Natural killer cell (primary cell): ENCODE measurements around the gene MKKS. TPM values are rescaled to one million over a fixed set of nuclear protein-coding genes. Genes with fewer than 3 reads are reported as not detected.

Experiments
- ATAC-seq, 3 donors: fragments of 150-1000 bp in 2 of 3; fragments of 200-7000 bp in 1 of 3; cut with Tn5 transposase; 1 replicate in 1 of 3; 2 replicates in 2 of 3; pipeline ENCODE4 v1.10.0; 2021; ENCODE audit warnings: mild to moderate bottlenecking in 2 of 3, moderate library complexity in 2 of 3
- DNase-seq, 2 donors: peaks; one replicate each; pipeline versions ENCODE4 v3.0.0 to v3.0.0-alpha.2; 2013 to 2021; ENCODE audit warnings: mixed read lengths in 1 of 2
- H3K27ac ChIP-seq: one replicate; pipeline ENCODE4 v1.5.1; 2013; ENCODE audit warnings: mild to moderate bottlenecking, low read length
- H3K27me3 ChIP-seq: one replicate; pipeline ENCODE4 v1.6.1; 2013; ENCODE audit warnings: low read length; ENCODE audit not compliant: control insufficient read depth, insufficient read depth
- H3K36me3 ChIP-seq: one replicate; pipeline ENCODE4 v1.6.1; 2013; ENCODE audit warnings: low read length; ENCODE audit not compliant: control insufficient read depth, insufficient read depth
- H3K4me1 ChIP-seq: one replicate; pipeline ENCODE4 v1.6.1; 2013; ENCODE audit warnings: low read length; ENCODE audit not compliant: control insufficient read depth, insufficient read depth
- H3K4me3 ChIP-seq: one replicate; pipeline ENCODE4 v1.5.1; 2013; ENCODE audit warnings: low read length
- H3K9me3 ChIP-seq: one replicate; pipeline ENCODE4 v1.6.1; 2013; ENCODE audit warnings: low read length; ENCODE audit not compliant: control insufficient read depth, insufficient read depth
- H3K27ac Mint-ChIP-seq, 2 donors: one replicate each; pipeline ENCODE4 v1.8.0; 2022; ENCODE audit warnings: mild to moderate bottlenecking in 2 of 2, mixed read lengths in 2 of 2, moderate library complexity in 1 of 2
- H3K27me3 Mint-ChIP-seq, 2 donors: one replicate each; pipeline ENCODE4 v1.8.0; 2022; ENCODE audit warnings: low read depth in 2 of 2, mixed read lengths in 2 of 2
- H3K36me3 Mint-ChIP-seq: one replicate; pipeline ENCODE4 v1.8.0; 2022; ENCODE audit warnings: mixed read lengths
- H3K4me1 Mint-ChIP-seq, 2 donors: one replicate each; pipeline ENCODE4 v1.8.0; 2022; ENCODE audit warnings: mixed read lengths in 2 of 2
- H3K4me3 Mint-ChIP-seq: one replicate; pipeline ENCODE4 v1.8.0; 2022; ENCODE audit warnings: mild to moderate bottlenecking, moderate library complexity, mixed read lengths
- H3K9me3 Mint-ChIP-seq, 2 donors: one replicate each; pipeline ENCODE4 v1.8.0; 2022; ENCODE audit warnings: mixed read lengths in 2 of 2
- whole genome bisulfite sequencing: methylation state at CpG from one replicate; pipeline ENCODE4 v1.1.7; 2013; ENCODE audit warnings: missing lambda C conversion rate; ENCODE audit not compliant: insufficient coverage; 5-methylcytosine and 5-hydroxymethylcytosine counted together
- intact Hi-C: fragments of 100-400 bp; cut with micrococcal nuclease; formaldehyde crosslinking; loops from one replicate; pipeline ENCODE4 v1.14.2; 2022
- total RNA-seq, 4 donors: library from RNA; stranded (reverse); fragments of 120-200 nt in 1 of 4; gene quantifications; one replicate each; pipeline versions ENCODE4 v1.2.3 to v1.2.4, GENCODE V29; 2013 to 2022
- TF ChIP-seq, protein P1 (sequence below): fragments of 200-600 bp; IDR thresholded peaks from one replicate; pipeline ENCODE4 v1.8.0; 2022; ENCODE audit warnings: antibody characterized with exemption

MKKS gene
- total RNA-seq, result 1 to 10 TPM; 3.5 to 6.2 (median 3.6) TPM
- 11.4 TPM for total RNA-seq (2013)

DNA sequence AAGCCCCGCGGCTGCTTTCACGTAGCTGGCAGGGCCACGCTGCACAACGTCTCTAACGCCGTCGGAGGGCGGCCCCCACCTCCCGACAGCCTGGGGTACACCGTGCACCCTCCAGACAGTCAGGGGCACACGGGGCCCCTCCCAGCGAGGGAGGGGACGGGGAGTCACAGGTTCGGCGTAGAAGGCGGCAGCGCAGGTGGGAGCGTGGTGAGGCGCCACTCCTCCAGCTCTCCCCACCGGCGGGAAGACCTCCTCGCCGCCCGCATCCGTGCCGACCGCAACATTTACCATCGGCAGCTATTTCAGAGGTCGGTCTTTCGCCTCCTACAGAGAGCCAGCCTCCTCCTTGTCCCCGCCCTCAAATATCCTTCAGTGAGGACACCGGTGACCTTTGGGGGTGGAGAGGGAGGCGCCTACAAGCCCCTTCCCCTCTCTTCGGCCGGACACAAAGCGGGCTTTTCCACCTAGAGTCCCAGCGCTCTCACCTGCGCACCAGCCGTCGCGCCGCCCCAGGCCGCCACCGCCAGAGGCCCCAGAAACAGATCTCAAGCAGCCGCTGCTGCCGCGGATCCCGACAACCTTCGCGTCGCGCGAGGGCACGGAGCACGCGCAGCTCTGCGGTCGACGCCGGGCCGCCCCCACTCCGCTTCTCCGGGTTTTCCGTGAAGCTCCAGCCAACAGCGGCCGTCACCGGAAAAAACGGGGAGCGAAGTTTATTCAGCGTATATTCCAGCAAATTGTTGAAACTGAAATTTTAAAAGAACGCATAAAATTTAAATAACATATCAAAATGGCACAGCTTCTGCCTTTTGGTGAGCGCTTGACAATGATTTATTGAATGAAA is at the start of gene MKKS:
Gene MKKS (minus strand): TSS at position 600 of the 844 bp plus-strand sequence. CDS start 20,708 bp downstream, outside the sequence.
- ATAC-seq, result peak; percentile 67 to 86 (median 81)
- no peaks in the 10 kb centered on the region for H3K9me3 Mint-ChIP-seq
- peak within 1 kb of the TSS; percentile 93 to 95 for H3K27ac Mint-ChIP-seq
- under 1% methylated on average over 70 of the region's 73 CpGs for WGBS
- no peaks in the 10 kb centered on the region for H3K27me3 ChIP-seq
- H3K27me3 Mint-ChIP-seq, result no peaks in the 10 kb centered on the region
- H3K9me3 ChIP-seq, result no peaks in the 10 kb centered on the region
- H3K4me1 Mint-ChIP-seq, result peaks cover 43 to 56% of the 10 kb centered on the region in 2 donors
- intact Hi-C loops, result loop anchor here (5.0 to 10.0 kb wide), 2 partner anchors 78 to 241 kb away; partner anchors contain the start of gene JAG1
- peak; percentile 85 to 94 for DNase-seq
- no peaks in the 10 kb centered on the region for H3K36me3 ChIP-seq
- H3K4me3 Mint-ChIP-seq, result peak within 1 kb of the TSS; percentile 96
- TF ChIP-seq, protein P1, sequence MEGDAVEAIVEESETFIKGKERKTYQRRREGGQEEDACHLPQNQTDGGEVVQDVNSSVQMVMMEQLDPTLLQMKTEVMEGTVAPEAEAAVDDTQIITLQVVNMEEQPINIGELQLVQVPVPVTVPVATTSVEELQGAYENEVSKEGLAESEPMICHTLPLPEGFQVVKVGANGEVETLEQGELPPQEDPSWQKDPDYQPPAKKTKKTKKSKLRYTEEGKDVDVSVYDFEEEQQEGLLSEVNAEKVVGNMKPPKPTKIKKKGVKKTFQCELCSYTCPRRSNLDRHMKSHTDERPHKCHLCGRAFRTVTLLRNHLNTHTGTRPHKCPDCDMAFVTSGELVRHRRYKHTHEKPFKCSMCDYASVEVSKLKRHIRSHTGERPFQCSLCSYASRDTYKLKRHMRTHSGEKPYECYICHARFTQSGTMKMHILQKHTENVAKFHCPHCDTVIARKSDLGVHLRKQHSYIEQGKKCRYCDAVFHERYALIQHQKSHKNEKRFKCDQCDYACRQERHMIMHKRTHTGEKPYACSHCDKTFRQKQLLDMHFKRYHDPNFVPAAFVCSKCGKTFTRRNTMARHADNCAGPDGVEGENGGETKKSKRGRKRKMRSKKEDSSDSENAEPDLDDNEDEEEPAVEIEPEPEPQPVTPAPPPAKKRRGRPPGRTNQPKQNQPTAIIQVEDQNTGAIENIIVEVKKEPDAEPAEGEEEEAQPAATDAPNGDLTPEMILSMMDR, result no peak
- H3K36me3 Mint-ChIP-seq, result no peaks in the 10 kb centered on the region
- peak within 1 kb of the TSS; percentile 90 for H3K27ac ChIP-seq
- H3K4me1 ChIP-seq, result peaks cover 12% of the 10 kb centered on the region
- peak within 1 kb of the TSS; percentile 85 for H3K4me3 ChIP-seq

DNA sequence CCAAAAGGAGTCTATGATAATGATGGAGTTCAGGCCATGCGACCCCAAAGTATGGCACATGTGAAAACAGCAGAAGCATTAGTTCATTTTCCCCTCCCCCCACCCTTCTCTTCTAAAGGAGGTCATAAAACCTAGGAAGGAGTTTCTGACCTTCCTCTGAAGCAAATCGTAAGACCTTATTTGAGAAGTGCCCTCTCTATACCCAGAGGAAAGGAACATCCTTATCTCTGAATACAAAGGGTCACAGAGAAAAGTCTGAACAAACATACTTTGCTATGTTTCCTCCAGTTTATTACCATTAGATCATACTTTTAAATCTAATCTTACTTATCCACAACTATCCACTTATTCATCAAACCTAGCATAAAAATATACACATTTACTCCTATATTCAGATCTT is 49.7 kb upstream of the MKKS start:
- no peaks in the 10 kb centered on the region for H3K9me3 ChIP-seq
- H3K27ac Mint-ChIP-seq, result no peak overlapping the region

DNA sequence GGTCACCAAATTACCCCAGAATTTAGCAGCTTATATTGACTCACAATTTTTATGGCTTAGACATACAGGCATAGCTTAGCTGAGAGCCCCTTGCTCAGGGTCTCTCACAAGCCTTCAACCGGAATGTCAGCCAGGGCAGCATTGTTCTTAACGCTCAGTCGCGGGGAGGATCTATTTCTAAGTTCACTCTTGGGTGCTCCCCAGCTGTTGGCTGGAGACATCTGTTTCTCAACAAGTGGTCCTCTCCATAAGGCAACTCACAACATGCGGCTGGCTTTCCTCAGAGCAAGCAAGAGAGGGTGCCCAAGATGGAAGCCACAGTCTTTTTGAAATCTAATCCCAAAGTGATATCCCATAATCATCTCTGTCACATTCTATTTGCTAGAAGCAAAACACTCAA is 47.7 kb upstream of the MKKS start:
- Mint-ChIP-seq H3K4me1 (peaks cover 0 to 6% of the 10 kb centered on the region in 2 donors), H3K27me3 (no peaks in the 10 kb centered on the region), H3K27ac (no peak overlapping the region), H3K36me3 (no peaks in the 10 kb centered on the region), H3K4me3 (no peak overlapping the region), H3K9me3 (no peaks in the 10 kb centered on the region)
- no peak overlapping the region for H3K27ac ChIP-seq
- H3K27me3 ChIP-seq, result no peaks in the 10 kb centered on the region
- no peak for ATAC-seq
- no peaks in the 10 kb centered on the region for H3K4me1 ChIP-seq
- H3K4me3 ChIP-seq, result no peak overlapping the region
- intact Hi-C loops, result no loop called here
- no peaks in the 10 kb centered on the region for H3K9me3 ChIP-seq
- H3K36me3 ChIP-seq, result no peaks in the 10 kb centered on the region
- TF ChIP-seq, protein P1, result no peak
- 88% methylated on average over 5 of the region's 5 CpGs for WGBS
- no peak for DNase-seq

More for the DNA sequence above, 49.7 kb upstream of the MKKS start:
- no peaks in the 10 kb centered on the region for H3K36me3 ChIP-seq
- intact Hi-C loops, result no loop called here
- Mint-ChIP-seq H3K9me3 (no peaks in the 10 kb centered on the region), H3K36me3 (no peaks in the 10 kb centered on the region), H3K4me1 (peaks cover 0 to 6% of the 10 kb centered on the region in 2 donors), H3K4me3 (no peak overlapping the region), H3K27me3 (no peaks in the 10 kb centered on the region)
- DNase-seq (no peak), ATAC-seq (no peak)
- TF ChIP-seq, protein P1, result no peak
- no peaks in the 10 kb centered on the region for H3K4me1 ChIP-seq
- H3K27me3 ChIP-seq, result no peaks in the 10 kb centered on the region
- 88% methylated on average over 1 of the region's 2 CpGs for WGBS
- no peak overlapping the region for H3K27ac ChIP-seq
- H3K4me3 ChIP-seq, result no peak overlapping the region
